AG09309 (cell line): ENCODE data around the gene CDC37.

Experiments used
- DNase-seq: peaks from one replicate; pipeline ENCODE4 v3.0.0-alpha.2; 2010; ENCODE audit warnings: low read depth
- H3K4me3 ChIP-seq: 2 replicates; pipeline ENCODE4 v1.5.1; 2011; ENCODE audit warnings: mild to moderate bottlenecking, low read depth, low read length, moderate library complexity; ENCODE audit not compliant: control insufficient read depth
- TF ChIP-seq, protein P1 (sequence below): IDR thresholded peaks from 2 replicates; pipeline ENCODE4 v1.5.1; 2011; ENCODE audit warnings: mild to moderate bottlenecking, low read depth, low read length, inconsistent platforms; ENCODE audit not compliant: insufficient read depth, control insufficient read depth; ENCODE audit errors: missing control alignments

The CDC37 gene

GRCh38 chr19:10419646-10420443 lies 16.5 kb upstream of the CDC37 start:
- no peak for DNase-seq
- TF ChIP-seq, protein P1, sequence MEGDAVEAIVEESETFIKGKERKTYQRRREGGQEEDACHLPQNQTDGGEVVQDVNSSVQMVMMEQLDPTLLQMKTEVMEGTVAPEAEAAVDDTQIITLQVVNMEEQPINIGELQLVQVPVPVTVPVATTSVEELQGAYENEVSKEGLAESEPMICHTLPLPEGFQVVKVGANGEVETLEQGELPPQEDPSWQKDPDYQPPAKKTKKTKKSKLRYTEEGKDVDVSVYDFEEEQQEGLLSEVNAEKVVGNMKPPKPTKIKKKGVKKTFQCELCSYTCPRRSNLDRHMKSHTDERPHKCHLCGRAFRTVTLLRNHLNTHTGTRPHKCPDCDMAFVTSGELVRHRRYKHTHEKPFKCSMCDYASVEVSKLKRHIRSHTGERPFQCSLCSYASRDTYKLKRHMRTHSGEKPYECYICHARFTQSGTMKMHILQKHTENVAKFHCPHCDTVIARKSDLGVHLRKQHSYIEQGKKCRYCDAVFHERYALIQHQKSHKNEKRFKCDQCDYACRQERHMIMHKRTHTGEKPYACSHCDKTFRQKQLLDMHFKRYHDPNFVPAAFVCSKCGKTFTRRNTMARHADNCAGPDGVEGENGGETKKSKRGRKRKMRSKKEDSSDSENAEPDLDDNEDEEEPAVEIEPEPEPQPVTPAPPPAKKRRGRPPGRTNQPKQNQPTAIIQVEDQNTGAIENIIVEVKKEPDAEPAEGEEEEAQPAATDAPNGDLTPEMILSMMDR = no peak
- peak overlapping the region; percentile 59 for H3K4me3 ChIP-seq

DNA sequence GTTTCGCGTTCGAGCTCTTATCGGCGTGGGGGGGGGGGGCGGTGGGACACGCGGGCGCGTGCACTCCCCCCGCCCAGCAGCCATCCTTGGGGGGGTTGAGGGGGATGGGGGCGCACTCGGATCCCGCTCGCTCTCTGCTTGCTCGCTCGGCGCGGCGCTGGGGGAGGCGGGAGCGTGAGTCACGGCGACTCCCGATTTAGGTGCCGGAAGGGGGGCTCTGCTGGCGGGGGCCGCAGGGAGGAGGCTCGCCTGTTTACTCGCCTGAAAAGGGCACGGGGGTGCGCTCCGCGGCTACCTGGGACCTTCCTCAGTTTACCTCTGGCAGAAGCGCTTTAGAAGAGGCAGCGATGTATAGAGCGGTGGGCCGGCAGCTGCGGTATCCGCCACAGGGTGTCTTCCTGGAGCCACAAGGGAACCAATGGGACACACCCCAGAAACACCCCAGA lies 15.9 kb upstream of the CDC37 start:
- peak overlapping the region; percentile 59 for H3K4me3 ChIP-seq
- no peak for DNase-seq
- TF ChIP-seq, protein P1 = no peak

DNA sequence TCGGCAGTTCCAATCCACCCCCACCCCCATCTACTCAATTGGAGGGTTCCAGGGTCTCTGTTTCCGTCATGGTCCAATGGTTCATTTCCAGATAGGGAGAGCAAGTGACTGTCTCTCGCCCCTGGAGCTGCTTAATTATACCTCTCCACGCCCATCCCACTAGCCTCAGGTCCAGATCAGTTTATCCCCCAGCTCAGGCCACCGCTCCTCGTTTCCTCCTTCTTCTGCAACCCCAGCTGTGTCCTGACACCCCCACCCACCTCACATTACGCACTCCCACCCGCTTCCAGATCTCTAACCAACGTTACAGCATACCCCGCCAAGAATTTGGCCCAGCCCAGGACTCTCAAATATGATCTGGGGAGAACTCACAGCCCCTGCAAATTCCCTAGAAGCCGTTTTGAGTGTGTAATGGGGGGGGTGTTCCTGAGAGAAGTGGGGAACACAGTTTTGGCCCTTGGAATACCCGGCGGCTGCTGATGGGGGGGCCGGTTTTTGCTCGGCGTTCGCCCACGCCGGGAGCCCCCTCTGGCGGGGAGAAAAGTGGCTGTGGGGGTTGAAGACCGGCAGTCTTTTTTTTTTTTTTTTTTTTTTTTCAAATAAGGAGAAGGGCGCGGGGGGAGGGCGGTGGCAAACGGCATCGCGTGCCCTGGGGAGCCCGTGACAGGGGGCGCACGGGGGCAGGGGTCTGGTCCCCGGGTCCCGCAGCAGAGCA lies 15.3 kb upstream of the CDC37 start:
- peak overlapping the region; percentile 59 for H3K4me3 ChIP-seq
- DNase-seq = no peak
- TF ChIP-seq, protein P1 = peak; percentile 15

DNA sequence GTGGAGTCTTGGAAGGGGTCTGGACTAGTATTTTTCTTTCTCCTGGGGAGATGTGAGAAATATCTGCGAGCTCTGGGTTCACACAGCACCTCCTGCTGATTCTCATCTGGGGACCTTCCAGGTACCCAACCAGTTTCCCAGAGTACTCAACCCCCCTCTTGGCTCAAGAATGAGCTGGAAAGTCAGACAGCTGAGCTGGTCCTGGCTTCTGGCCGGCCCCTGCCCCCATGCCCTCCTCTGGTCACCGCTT lies 14.8 kb upstream of the CDC37 start:
- no peak overlapping the region for H3K4me3 ChIP-seq
- no peak for DNase-seq
- TF ChIP-seq, protein P1 = no peak

GRCh38 chr19:10417541-10418234 lies 14.3 kb upstream of the CDC37 start:
- H3K4me3 ChIP-seq = no peak overlapping the region
- no peak for DNase-seq
- TF ChIP-seq, protein P1 = no peak

GRCh38 chr19:10416380-10417257 lies 13.3 kb upstream of the CDC37 start:
- H3K4me3 ChIP-seq = peak overlapping the region; percentile 75
- TF ChIP-seq, protein P1 = peak; percentile 66
- no peak for DNase-seq
